ENCODE data around the gene UTP20. TPM values are rescaled to one million over a fixed set of nuclear protein-coding genes. Genes with fewer than 3 reads are reported as not detected.

UTP20 gene
- total RNA-seq, 4 donors from 2014 or later: 9.3 to 12.6 (median 10.7) TPM

- Histone ChIP-seq H3K36me3 (no peaks in the 10 kb centered on the region), H3K27ac (replicated peaks in 1 of 4) (no peak overlapping the region), H3K4me1 (no peaks in the 10 kb centered on the region), H3K4me3 (no peak overlapping the region), H3K27me3 (no peaks in the 10 kb centered on the region), H3K9me3 (no peaks in the 10 kb centered on the region)
- WGBS: 54% methylated on average over 2 of the region's 2 CpGs
- no peak for DNase-seq (ENCODE audit: extremely low spot score)
- intact Hi-C loops (cut with DNase I): no loop called here
- TF ChIP-seq POLR2AphosphoS5 (IDR thresholded peaks at IDR 0.05): no peak
- no peak for TF ChIP-seq CTCF (IDR thresholded peaks at IDR 0.05)
- TF ChIP-seq POLR2A (IDR thresholded peaks at IDR 0.05; ENCODE audit: low read depth): no peak
- TF ChIP-seq EP300 (IDR thresholded peaks at IDR 0.05): no peak
Measured at GRCh38 chr12:101430456-101430855, 150.6 kb downstream of the UTP20 start.

GRCh38 chr12:101436136-101436535 is 156.2 kb downstream of the UTP20 start:
- Histone ChIP-seq H3K36me3 (no peaks in the 10 kb centered on the region), H3K27ac (replicated peaks in 1 of 4) (no peak overlapping the region), H3K9me3 (no peaks in the 10 kb centered on the region), H3K4me3 (no peak overlapping the region), H3K4me1 (no peaks in the 10 kb centered on the region), H3K27me3 (no peaks in the 10 kb centered on the region)
- intact Hi-C loops (cut with DNase I): no loop called here
- no peak for DNase-seq (ENCODE audit: extremely low spot score)
- TF ChIP-seq POLR2AphosphoS5 (IDR thresholded peaks at IDR 0.05) (no peak), CTCF (IDR thresholded peaks at IDR 0.05) (no peak), EP300 (IDR thresholded peaks at IDR 0.05) (no peak), POLR2A (IDR thresholded peaks at IDR 0.05; ENCODE audit: low read depth) (no peak)

Small RNAs within 50 kb of the gene (small RNA-seq; reads per million reads assigned to genes)
- gene RNU6-1068P (0 reads per million in 3 donors), gene RPS27P23 (0 reads per million in 3 donors)

Other genes with a start within 250 kb of the UTP20 start
- gene SLC5A8, start 69.9 kb upstream of the UTP20 start, total RNA-seq: not detected
- 10 to 100 TPM; 48.5 to 63.1 (median 54.4) TPM for gene ARL1, start 127.7 kb downstream of the UTP20 start, total RNA-seq
- not detected for gene SPIC, start 195.2 kb downstream of the UTP20 start, total RNA-seq